Adrenal gland (tissue), 12 donors: ENCODE data around the gene COL17A1. TPM values are rescaled to one million over a fixed set of nuclear protein-coding genes. Genes with fewer than 3 reads are reported as not detected.

Experiments
- DNase-seq, 7 donors: peaks; one replicate each; pipeline ENCODE4 v3.0.0-alpha.2; 2019 to 2020
- H3K27ac ChIP-seq, 5 donors: fragments of 200-600 bp; sonication (generic) in 4 of 5; 1 replicate in 3 of 5; 2 replicates in 2 of 5; pipeline versions ENCODE4 v1.5.1 to v1.8.0; 2016 to 2020; ENCODE audit warnings: mild to moderate bottlenecking in 1 of 5
- H3K27me3 ChIP-seq: fragments of 200-600 bp; 2 replicates; pipeline ENCODE4 v1.8.0; 2021
- H3K36me3 ChIP-seq, 2 donors: fragments of 200-600 bp; replicated peaks in 1 of 2; 1 replicate in 1 of 2; 2 replicates in 1 of 2; pipeline versions ENCODE4 v1.5.1 to v1.8.0; 2018 to 2022
- H3K4me1 ChIP-seq, 2 donors: fragments of 200-600 bp; replicated peaks in 1 of 2; 1 replicate in 1 of 2; 2 replicates in 1 of 2; pipeline versions ENCODE4 v1.5.1 to v1.8.0; 2018 to 2021
- H3K4me3 ChIP-seq, 4 donors: fragments of 200-600 bp; sonication (generic) in 3 of 4; one replicate each; pipeline ENCODE4 v1.5.1; 2016 to 2018
- H3K9me3 ChIP-seq, 3 donors: fragments of 200-600 bp; sonication (generic) in 1 of 3; replicated peaks in 1 of 3; 1 replicate in 2 of 3; 2 replicates in 1 of 3; pipeline versions ENCODE4 v1.5.1 to v1.8.0; 2016 to 2021
- POLR2A ChIP-seq, 2 donors: fragments of 450-650 bp; IDR thresholded peaks; one replicate each; pipeline ENCODE4 v1.6.1; 2017; ENCODE audit warnings: antibody characterized with exemption in 2 of 2, mild to moderate bottlenecking in 2 of 2, moderate library complexity in 1 of 2
- WGBS, 4 donors: extraction: QIAGEN DNeasy Blood & Tissue Kit in 2 of 4; methylation state at CpG; one replicate each; pipeline versions ENCODE4 v1.1.5 to v1.1.7; 2013 to 2017; 5-methylcytosine and 5-hydroxymethylcytosine counted together
- intact Hi-C, 2 donors: fragments of 100-400 bp; cut with DNase I; formaldehyde crosslinking; loops; one replicate each; pipeline versions ENCODE4 v1.14.1 to v1.15.0; 2022 to 2023
- polyA plus RNA-seq, 3 donors: library from polyadenylated mRNA; stranded (reverse); fragments of 200-250 nt in 2 of 3; fragments of 350-450 nt in 1 of 3; fragmentation: Illumina TruSeq in 1 of 3; extraction: RNeasy Lipid Tissue Mini Kit (QIAGEN cat#74804) in 1 of 3; gene quantifications; one replicate each; pipeline ENCODE4 v1.2.3, GENCODE V29; 2013 to 2014
- total RNA-seq, 9 donors: library from RNA; depleted of rRNA in 4 of 9; stranded (reverse); fragments of >200 nt in 4 of 9; fragments of 120-200 nt in 1 of 9; fragmentation: NEBNext Ultra II Directional in 1 of 9; extraction: Animal tissue kit (Norgen Biotek cat#: 25700) in 1 of 9; gene quantifications; one replicate each; pipeline versions ENCODE4 v1.1.0 to v1.2.4, GENCODE V29; 2013 to 2023
- TF ChIP-seq, protein P1 (sequence below), 6 experiments: fragments of 450-650 bp in 4 of 6; fragments of 200-600 bp in 2 of 6; sonication (generic) in 1 of 6; IDR thresholded peaks; 1 replicate in 5 of 6; 2 replicates in 1 of 6; pipeline versions ENCODE4 v1.5.1 to v1.8.0; 2016 to 2021; ENCODE audit warnings: antibody characterized with exemption in 6 of 6, mild to moderate bottlenecking in 2 of 6, moderate library complexity in 1 of 6
- donor health status: healthy with polysubstance abuse.
- donor health status: Bipolar disorder and iron deficiency.
- donor health status: DM: yes; HTN: yes; CAD: no.
- donor health status: DM: no; HTN: no; CAD: no.
- donor health status: DM: no; HTN: no; CAD: no.
- donor health status: DM: yes; HTN: yes; CAD: no.

Gene COL17A1
- total and polyA plus RNA-seq, 12 donors, result 0.11 to 2.2 (median 0.36) TPM; not detected in 4

DNA sequence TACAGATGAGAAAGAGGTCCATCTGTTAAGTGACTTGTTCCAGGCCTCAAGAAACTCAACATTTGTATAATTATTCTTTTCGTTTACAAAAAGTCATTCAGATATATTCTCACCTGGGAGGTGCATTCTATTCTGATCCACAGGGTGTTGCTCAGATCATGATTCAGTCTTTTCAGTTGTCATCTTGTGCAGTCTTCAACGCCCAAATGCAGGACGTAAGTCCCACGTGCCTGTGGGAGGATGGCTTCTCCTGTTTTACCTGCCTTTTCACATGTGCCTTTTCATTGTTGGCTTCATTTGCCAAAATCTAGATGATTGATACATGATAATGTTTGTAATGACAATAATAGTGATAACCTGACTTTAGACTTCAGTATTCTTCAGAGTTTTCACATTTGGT lies 72.2 kb downstream of the COL17A1 start:
- TF ChIP-seq POLR2A (IDR thresholded peaks at IDR 0.05), result no peak
- TF ChIP-seq, protein P1, sequence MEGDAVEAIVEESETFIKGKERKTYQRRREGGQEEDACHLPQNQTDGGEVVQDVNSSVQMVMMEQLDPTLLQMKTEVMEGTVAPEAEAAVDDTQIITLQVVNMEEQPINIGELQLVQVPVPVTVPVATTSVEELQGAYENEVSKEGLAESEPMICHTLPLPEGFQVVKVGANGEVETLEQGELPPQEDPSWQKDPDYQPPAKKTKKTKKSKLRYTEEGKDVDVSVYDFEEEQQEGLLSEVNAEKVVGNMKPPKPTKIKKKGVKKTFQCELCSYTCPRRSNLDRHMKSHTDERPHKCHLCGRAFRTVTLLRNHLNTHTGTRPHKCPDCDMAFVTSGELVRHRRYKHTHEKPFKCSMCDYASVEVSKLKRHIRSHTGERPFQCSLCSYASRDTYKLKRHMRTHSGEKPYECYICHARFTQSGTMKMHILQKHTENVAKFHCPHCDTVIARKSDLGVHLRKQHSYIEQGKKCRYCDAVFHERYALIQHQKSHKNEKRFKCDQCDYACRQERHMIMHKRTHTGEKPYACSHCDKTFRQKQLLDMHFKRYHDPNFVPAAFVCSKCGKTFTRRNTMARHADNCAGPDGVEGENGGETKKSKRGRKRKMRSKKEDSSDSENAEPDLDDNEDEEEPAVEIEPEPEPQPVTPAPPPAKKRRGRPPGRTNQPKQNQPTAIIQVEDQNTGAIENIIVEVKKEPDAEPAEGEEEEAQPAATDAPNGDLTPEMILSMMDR (IDR thresholded peaks at IDR 0.05), result no peak
- Histone ChIP-seq H3K4me3 (no peak overlapping the region), H3K27me3 (no peaks in the 10 kb centered on the region), H3K27ac (no peak overlapping the region), H3K36me3 (no peaks in the 10 kb centered on the region), H3K9me3 (no peaks in the 10 kb centered on the region), H3K4me1 (no peaks in the 10 kb centered on the region)
- WGBS, 4 donors, result 94 to 99% (median 97%) methylated on average over 4 of the region's 4 CpGs
- intact Hi-C loops, result no loop called here
- no peak for DNase-seq

DNA sequence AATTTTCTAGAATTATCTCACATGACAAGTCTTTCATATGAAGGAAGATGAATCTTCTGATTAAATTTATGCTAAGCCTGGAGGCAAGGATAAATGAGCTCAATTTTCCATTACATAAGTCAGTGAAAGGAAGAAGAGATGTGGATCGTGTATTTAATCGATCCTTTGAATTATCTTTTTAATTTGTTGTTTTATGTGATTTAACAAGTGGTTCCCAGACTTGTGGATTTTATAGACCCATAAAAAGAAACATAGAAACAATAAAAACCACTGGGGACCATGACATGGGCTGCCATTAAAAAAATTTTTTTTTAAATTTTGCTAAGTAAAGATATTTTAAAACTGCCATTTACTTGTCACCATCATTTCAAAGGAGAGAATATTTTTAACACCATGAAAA lies 73.8 kb downstream of the COL17A1 start:
- Histone ChIP-seq H3K27ac (no peak overlapping the region), H3K4me1 (no peaks in the 10 kb centered on the region), H3K9me3 (no peaks in the 10 kb centered on the region), H3K4me3 (no peak overlapping the region), H3K27me3 (no peaks in the 10 kb centered on the region), H3K36me3 (no peaks in the 10 kb centered on the region)
- 74 to 86% (median 81%) methylated on average over 2 of the region's 2 CpGs for WGBS, 4 donors
- intact Hi-C loops, result no loop called here
- DNase-seq, result no peak
- TF ChIP-seq, protein P1 (IDR thresholded peaks at IDR 0.05), result no peak
- no peak for TF ChIP-seq POLR2A (IDR thresholded peaks at IDR 0.05)

DNA sequence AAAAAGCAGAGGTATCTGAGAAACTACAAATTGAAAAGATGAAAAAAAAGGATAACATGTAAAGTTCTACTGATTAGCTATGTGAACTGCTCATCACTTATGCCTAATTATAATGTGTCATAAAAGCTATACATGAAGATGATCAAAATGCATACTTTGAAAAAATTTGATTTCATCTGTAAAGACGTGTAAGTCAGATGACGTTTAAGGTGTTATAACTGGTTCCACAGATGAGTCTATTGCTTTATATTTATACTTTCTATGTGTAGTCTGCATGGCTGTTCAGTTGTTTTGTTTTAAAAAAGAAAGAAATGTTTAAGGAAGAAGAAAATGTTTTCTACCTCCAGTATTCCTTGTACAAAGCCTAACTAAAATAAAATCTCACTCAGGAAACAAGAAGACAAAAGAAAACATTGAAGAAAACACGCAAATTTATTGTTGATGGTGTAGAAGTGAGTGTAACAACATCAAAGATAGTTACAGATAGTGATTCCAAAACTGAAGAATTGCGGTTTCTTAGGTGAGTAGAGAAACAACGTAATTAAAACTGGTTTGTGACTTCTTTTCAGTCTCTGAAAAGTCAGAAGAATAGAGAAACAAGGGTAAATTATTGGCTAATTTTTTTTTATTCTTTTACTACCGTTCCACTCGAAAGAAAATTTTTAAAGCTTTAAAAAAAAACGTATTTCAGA lies 80.4 kb downstream of the COL17A1 start:
- WGBS, 4 donors, result 91 to 94% (median 92%) methylated on average over 8 of the region's 8 CpGs
- H3K4me1 ChIP-seq, result no peaks in the 10 kb centered on the region
- H3K36me3 ChIP-seq, result peaks cover 0 to 34% of the 10 kb centered on the region in 2 donors
- no peaks in the 10 kb centered on the region for H3K27me3 ChIP-seq
- intact Hi-C loops, result no loop called here
- H3K27ac ChIP-seq, result no peak overlapping the region
- DNase-seq, result no peak
- no peak overlapping the region for H3K4me3 ChIP-seq
- TF ChIP-seq, protein P1 (IDR thresholded peaks at IDR 0.05), result no peak
- TF ChIP-seq POLR2A (IDR thresholded peaks at IDR 0.05), result no peak
- no peaks in the 10 kb centered on the region for H3K9me3 ChIP-seq

DNA sequence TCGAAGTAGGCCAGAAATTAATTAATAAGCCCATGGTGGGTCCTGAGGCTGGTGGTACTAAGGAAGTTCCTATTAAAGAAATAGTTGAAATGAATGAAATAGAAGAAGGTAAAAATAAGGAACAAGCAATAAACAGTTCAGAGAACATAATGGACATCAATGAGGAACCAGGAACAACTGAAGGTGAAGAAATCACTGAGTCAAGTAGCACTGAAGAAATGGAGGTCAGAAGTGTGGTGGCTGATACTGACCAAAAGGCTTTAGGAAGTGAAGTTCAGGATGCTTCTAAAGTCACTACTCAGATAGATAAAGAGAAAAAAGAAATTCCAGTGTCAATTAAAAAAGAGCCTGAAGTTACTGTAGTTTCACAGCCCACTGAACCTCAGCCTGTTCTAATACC lies 82.8 kb downstream of the COL17A1 start:
- H3K9me3 ChIP-seq, result no peaks in the 10 kb centered on the region
- no peak for DNase-seq
- H3K27me3 ChIP-seq, result no peaks in the 10 kb centered on the region
- no peaks in the 10 kb centered on the region for H3K4me1 ChIP-seq
- TF ChIP-seq, protein P1 (IDR thresholded peaks at IDR 0.05), result no peak
- TF ChIP-seq POLR2A (IDR thresholded peaks at IDR 0.05), result no peak
- intact Hi-C loops, result no loop called here
- H3K36me3 ChIP-seq, result peaks cover 0 to 46% of the 10 kb centered on the region in 2 donors
- H3K27ac ChIP-seq, result no peak overlapping the region
- no peak overlapping the region for H3K4me3 ChIP-seq
- WGBS, 4 donors, result 98 to 100% (median 99%) methylated on average over 1 of the region's 1 CpG
